Activated T-cell treated with anti-CD3 and anti-CD28 coated beads for 1 hour (primary cell): ENCODE results near the gene SPDEF.

Experiments used
- DNase-seq: peaks from one replicate; pipeline ENCODE4 v3.0.0-alpha.2; 2020; ENCODE audit warnings: low read depth

The SPDEF gene

GRCh38 chr6:34562861-34563512, 6.9 kb upstream of the SPDEF start:
- no peak for DNase-seq

GRCh38 chr6:34562350-34562749, 6.2 kb upstream of the SPDEF start:
- no peak for DNase-seq

- no peak for DNase-seq
Observed at GRCh38 chr6:34561227-34561530, 5.0 kb upstream of the SPDEF start.

GRCh38 chr6:34560366-34561226, 4.5 kb upstream of the SPDEF start:
- no peak for DNase-seq

- no peak for DNase-seq
Observed at GRCh38 chr6:34559651-34560365, 3.7 kb upstream of the SPDEF start.

GRCh38 chr6:34558172-34558714, 2.1 kb upstream of the SPDEF start:
- no peak for DNase-seq

GRCh38 chr6:34557228-34557627, 1.1 kb upstream of the SPDEF start:
- DNase-seq: no peak

- DNase-seq: no peak
Observed at GRCh38 chr6:34556493-34556892, 364 bp upstream of the SPDEF start.

GRCh38 chr6:34555328-34555727, 801 bp downstream of the SPDEF start:
- no peak for DNase-seq

GRCh38 chr6:34555007-34555322, 1.2 kb downstream of the SPDEF start:
- DNase-seq: no peak

- no peak for DNase-seq
Observed at GRCh38 chr6:34554291-34555006, 1.7 kb downstream of the SPDEF start.

- no peak for DNase-seq
Observed at GRCh38 chr6:34553750-34554149, 2.4 kb downstream of the SPDEF start.

GRCh38 chr6:34553146-34553545, 3.0 kb downstream of the SPDEF start:
- DNase-seq: no peak

GRCh38 chr6:34552620-34553019, 3.5 kb downstream of the SPDEF start:
- DNase-seq: no peak

- no peak for DNase-seq
Observed at GRCh38 chr6:34551720-34552119, 4.4 kb downstream of the SPDEF start.

- DNase-seq: no peak
Observed at GRCh38 chr6:34549804-34550202, 6.3 kb downstream of the SPDEF start.

- DNase-seq: no peak
Observed at GRCh38 chr6:34549026-34549803, 6.9 kb downstream of the SPDEF start.

GRCh38 chr6:34547701-34548644, 8.2 kb downstream of the SPDEF start:
- DNase-seq: no peak

- DNase-seq: no peak
Observed at GRCh38 chr6:34546551-34547321, 9.4 kb downstream of the SPDEF start.
